Measurements from ENCODE around the gene PELO. TPM values are rescaled to one million over a fixed set of nuclear protein-coding genes. Genes with fewer than 3 reads are reported as not detected.
"Not testable (repeated sequence)": the region's sequence is repeated elsewhere in the genome, so short reads cannot be mapped to it uniquely, and the experiment has no call there.

PELO gene
- total and polyA plus RNA-seq, 8 donors, result 19.9 to 47.6 (median 24.4) TPM

DNA sequence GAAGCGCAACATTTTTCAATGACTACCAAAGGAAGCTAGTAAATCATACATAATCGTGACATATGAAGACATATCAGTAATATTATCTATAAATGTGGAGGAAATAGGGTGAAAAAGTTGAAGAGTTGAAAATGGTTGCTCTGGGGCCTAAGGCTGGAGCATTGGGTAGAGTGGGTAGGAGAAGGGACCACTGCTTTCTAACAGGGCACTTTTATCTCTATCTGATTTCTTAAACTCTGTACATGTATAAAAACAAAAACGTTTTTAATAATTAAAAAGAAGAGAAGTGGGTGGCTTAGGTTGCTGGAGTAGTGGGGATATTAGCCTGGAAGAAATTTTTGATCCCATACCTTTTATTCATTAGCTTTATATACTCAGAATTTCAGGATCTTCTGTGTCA is 44.2 kb upstream of the PELO start:
- Histone ChIP-seq H3K27me3 (no peaks in the 10 kb centered on the region), H3K9me3 (no peaks in the 10 kb centered on the region), H3K36me3 (no peaks in the 10 kb centered on the region), H3K4me3 (no peak overlapping the region), H3K27ac (peak overlapping the region; percentile 17 to 35), H3K4me1 (peaks cover 9 to 25% of the 10 kb centered on the region in 2 donors)
- no peak for DNase-seq
- TF ChIP-seq, protein P1, sequence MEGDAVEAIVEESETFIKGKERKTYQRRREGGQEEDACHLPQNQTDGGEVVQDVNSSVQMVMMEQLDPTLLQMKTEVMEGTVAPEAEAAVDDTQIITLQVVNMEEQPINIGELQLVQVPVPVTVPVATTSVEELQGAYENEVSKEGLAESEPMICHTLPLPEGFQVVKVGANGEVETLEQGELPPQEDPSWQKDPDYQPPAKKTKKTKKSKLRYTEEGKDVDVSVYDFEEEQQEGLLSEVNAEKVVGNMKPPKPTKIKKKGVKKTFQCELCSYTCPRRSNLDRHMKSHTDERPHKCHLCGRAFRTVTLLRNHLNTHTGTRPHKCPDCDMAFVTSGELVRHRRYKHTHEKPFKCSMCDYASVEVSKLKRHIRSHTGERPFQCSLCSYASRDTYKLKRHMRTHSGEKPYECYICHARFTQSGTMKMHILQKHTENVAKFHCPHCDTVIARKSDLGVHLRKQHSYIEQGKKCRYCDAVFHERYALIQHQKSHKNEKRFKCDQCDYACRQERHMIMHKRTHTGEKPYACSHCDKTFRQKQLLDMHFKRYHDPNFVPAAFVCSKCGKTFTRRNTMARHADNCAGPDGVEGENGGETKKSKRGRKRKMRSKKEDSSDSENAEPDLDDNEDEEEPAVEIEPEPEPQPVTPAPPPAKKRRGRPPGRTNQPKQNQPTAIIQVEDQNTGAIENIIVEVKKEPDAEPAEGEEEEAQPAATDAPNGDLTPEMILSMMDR (IDR thresholded peaks at IDR 0.05), result no peak
- no peak for ATAC-seq
- intact Hi-C loops (cut with DNase I), result no loop called here

DNA sequence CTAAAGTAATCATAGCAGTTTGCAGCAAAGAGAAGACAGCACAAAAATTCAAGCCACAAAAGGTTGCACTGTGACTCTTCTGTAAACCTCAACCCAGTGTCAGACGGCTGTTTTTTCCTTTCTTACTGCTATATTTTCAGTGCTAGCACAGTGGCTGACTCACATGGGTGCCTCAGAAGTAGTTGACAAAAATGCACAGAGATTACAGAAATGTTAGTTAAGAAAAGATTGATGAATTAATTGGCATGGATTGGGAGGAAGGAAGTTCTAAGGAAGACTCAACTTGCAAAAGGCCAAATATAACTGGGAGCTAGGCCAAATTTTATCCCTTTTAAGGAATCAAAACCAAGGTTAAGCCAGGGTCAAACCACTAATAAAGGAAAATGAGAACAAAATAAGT is 43.7 kb upstream of the PELO start:
- H3K27ac ChIP-seq, result peak overlapping the region; percentile 17 to 35
- intact Hi-C loops (cut with DNase I), result no loop called here
- H3K36me3 ChIP-seq, result no peaks in the 10 kb centered on the region
- no peaks in the 10 kb centered on the region for H3K9me3 ChIP-seq
- H3K4me3 ChIP-seq, result no peak overlapping the region
- DNase-seq, result no peak
- TF ChIP-seq, protein P1 (IDR thresholded peaks at IDR 0.05), result no peak
- peak; percentile 69 for ATAC-seq
- H3K4me1 ChIP-seq, result peaks cover 9 to 25% of the 10 kb centered on the region in 2 donors
- no peaks in the 10 kb centered on the region for H3K27me3 ChIP-seq

DNA sequence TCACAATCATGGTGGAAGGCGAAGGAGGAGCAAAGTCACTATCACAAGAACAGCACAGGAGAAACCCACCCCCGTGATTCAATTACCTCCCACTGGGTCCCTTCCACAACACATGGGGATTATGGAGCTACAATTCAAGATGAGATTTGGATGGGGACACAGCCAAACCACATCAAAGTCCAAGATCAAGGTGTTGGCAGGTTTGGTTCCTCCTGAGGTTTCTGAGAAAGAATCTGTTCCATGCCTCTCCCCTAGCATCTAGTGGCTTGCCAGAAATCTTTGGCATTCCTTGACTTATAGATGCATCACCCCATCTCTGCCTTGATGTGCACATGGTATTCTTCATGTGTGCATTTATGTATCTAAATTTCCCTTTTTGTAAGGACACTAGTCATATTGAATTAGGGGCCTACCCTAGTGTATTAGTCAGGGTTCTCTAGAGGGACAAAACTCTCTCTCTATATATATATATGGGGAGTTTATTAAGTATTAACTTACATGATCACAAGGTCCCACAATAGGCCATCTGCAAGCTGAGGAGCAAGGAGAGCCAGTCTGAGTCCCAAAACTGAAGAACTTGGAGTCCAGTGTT is 42.8 kb upstream of the PELO start:
- ATAC-seq; intact Hi-C loops (cut with DNase I); H3K9me3 ChIP-seq; H3K27me3 ChIP-seq; DNase-seq; H3K4me3 ChIP-seq; H3K36me3 ChIP-seq: not testable (repeated sequence)
- Histone ChIP-seq H3K27ac (peak overlapping the region in 1 of 2 donors; percentile 2), H3K4me1 (peaks cover 9 to 25% of the 10 kb centered on the region in 2 donors)

DNA sequence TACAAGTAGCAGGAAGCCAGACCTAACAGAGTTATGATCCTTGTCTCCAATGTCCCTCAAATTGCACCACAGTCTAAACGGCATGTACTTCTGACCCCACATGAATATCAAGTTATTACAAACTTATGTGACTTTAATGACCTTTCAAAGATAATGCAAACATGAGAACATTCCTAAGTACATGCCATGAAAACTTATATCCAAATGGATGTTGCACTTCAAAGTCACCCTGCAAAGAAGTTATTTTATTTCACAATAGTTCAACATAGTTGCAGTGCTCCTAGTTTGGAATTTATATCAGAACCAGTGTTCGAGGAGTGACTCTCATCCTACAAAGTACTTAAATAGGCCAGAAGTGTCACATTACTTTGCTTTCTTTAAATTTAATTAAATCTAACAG is 41.2 kb upstream of the PELO start:
- Histone ChIP-seq H3K4me1 (peaks cover 9 to 25% of the 10 kb centered on the region in 2 donors), H3K4me3 (no peak overlapping the region), H3K9me3 (no peaks in the 10 kb centered on the region), H3K27ac (no peak overlapping the region), H3K36me3 (no peaks in the 10 kb centered on the region), H3K27me3 (no peaks in the 10 kb centered on the region)
- intact Hi-C loops (cut with DNase I), result no loop called here
- ATAC-seq, result peak; percentile 49
- DNase-seq, result no peak
- TF ChIP-seq, protein P1 (IDR thresholded peaks at IDR 0.05), result no peak

DNA sequence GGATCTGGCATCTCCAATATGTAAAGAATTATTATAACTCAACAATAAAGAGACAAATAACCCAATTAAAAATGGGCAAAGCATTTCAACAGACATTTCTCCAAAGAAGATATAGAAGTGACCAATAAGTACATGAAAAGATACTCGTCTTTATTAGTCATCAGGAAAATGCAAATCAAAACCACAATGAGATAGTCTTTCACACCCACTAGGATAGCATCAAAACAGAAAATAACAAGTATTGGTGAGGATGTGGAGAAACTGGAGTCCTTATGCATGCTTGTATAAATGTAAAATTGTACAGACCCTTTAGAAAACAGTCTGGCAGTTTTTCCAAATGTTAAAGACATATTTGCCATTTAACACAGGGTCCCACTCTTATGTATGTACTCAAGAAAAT is 39.1 kb upstream of the PELO start:
- Histone ChIP-seq H3K9me3 (no peaks in the 10 kb centered on the region), H3K4me3 (no peak overlapping the region), H3K36me3 (no peaks in the 10 kb centered on the region), H3K27me3 (no peaks in the 10 kb centered on the region), H3K4me1 (peaks cover 9 to 17% of the 10 kb centered on the region in 2 donors), H3K27ac (no peak overlapping the region)
- TF ChIP-seq, protein P1 (IDR thresholded peaks at IDR 0.05), result no peak
- no peak for DNase-seq
- ATAC-seq, result no peak
- intact Hi-C loops (cut with DNase I), result no loop called here

DNA sequence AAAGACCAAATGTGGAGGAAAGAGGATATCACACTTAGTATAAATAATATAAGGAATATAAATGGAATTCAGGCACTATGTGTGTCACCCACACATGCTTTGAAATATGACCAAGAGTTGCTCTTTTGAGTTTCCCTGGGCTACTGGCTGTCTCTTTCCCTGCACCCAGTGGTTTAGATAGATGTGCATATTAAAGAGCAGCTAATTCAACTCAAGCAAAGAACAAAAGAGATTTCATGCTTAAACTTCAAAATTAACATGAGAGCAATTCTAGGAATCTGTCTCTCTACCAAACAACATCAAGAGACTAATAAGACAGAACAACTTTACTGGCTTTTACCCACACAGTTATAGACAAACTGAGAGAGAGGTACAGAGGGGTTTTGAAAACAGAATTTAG is 38.0 kb upstream of the PELO start:
- Histone ChIP-seq H3K9me3 (no peaks in the 10 kb centered on the region), H3K4me3 (no peak overlapping the region), H3K36me3 (no peaks in the 10 kb centered on the region), H3K27me3 (no peaks in the 10 kb centered on the region), H3K27ac (no peak overlapping the region), H3K4me1 (peaks cover 5 to 6% of the 10 kb centered on the region in 2 donors)
- DNase-seq, result no peak
- TF ChIP-seq, protein P1 (IDR thresholded peaks at IDR 0.05), result no peak
- no peak for ATAC-seq
- intact Hi-C loops (cut with DNase I), result no loop called here

All from left lung (tissue), 10 donors.